HG02610 (cell line): ENCODE measurements around the gene EXD3.
"Not testable (repeated sequence)": the region's sequence is repeated elsewhere in the genome, so short reads cannot be mapped to it uniquely, and the experiment has no call there.

ENCODE experiments used
- ATAC-seq: cut with Tn5 transposase; IDR thresholded peaks from one replicate; pipeline ENCODE4 v1.9.1; 2021; ENCODE audit warnings: mild to moderate bottlenecking, moderate library complexity; ENCODE audit not compliant: unreplicated experiment

The EXD3 gene

GRCh38 chr9:137350696-137351584 is 72.0 kb downstream of the EXD3 start:
- no peak for ATAC-seq

GRCh38 chr9:137349471-137350033 is 73.4 kb downstream of the EXD3 start:
- ATAC-seq: no peak

- no peak for ATAC-seq
These were observed 74.0 kb downstream of the EXD3 start for GRCh38 chr9:137348769-137349470.

DNA sequence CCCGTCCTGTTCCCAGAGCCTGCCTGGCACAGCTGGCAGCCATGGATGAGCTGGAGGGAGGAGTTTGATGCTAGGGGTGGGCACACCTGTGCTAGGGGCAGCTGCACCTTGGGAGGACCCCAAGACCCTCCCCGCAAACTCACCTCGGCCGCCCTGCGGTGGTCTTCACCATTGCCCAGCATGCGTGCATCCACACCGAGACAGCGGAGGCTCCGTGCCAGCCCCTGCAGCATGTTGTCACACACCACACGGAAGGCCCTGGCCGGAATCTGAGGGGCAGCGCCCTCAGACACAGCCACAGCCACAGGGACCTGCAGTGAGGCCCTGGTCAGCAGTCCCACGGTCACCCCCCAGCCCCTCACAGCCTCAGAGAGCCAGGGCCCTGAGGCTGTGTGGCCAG is 75.0 kb downstream of the EXD3 start:
- ATAC-seq: no peak

DNA sequence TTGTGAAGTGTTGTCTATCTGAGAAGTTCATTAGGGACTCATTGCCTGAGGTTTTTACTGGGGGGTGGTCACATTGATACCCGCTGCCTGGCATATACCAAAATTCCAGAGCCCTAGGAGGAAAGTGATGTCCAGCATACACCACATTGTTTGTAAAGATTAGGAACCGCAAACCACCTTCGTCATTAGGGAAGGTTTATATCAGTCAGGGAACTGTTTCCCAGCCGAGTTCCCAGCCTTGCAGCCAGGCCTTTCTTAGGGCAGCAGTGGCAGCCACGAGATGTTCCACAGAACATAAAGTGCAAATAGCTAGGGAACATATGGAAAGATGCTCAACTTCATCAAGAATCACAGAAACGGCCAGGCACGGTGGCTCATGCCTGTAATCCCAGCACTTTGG is 80.5 kb downstream of the EXD3 start:
- ATAC-seq: no peak

DNA sequence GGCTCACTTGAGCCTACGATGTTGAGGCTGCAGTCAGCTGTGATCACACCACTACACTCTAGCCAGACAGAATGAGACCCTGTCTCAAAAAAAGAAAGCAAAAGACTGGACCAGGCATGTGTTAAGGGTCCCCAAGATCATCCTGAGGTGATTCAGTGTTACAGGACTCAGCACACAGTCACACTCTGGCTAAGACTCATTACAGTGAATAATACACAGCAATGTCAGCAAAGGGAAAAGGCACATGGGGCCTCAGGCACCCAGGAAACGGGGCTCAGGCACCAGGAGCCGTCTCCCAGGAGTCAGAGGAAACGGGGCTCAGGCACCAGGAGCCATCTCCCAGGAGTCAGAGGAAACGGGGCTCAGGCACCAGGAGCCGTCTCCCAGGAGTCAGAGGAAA is 81.7 kb downstream of the EXD3 start:
- no peak for ATAC-seq

GRCh38 chr9:137339908-137340462 is 83.0 kb downstream of the EXD3 start:
- ATAC-seq: not testable (repeated sequence)

DNA sequence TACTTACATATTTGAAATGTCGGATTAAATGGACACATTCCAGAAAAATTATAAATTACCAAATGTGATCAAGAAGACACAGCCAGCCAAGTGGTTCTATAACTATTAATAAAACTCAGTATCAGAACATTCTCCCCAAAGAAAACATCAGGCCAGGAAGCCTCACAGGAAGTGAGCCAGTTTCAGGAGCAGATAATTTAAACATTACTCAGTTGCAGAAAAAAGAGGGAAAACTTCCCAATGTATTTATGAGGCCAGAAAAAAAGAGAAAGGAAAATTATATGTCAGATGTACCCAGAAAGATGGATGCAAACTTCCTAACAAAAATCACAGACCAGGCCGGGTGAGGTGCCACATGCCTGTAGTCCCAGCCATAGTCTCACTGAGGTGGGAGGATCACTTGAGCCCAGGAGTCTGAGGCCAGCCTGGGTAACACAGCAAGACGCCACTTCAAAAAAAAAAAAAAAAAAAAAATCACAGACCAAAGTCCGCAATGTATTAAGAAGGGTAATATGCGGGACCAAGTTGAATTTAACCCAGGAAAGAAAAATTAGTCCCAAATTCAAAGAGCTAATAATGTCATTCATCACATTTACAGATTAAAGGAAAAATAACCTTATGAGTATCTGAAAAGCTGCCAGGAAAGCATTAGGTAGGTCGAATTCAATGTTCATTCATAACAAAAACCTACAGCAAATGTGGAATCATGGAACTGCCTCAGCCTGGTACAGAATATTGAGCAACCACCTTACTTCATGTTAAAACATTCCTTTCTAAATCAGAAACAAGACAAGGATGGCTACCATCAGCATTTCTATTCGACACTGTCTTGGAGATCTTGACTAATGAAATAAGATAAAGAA is 83.7 kb downstream of the EXD3 start:
- ATAC-seq: no peak

- ATAC-seq: no peak
These were observed 86.2 kb downstream of the EXD3 start for GRCh38 chr9:137336735-137337134.

DNA sequence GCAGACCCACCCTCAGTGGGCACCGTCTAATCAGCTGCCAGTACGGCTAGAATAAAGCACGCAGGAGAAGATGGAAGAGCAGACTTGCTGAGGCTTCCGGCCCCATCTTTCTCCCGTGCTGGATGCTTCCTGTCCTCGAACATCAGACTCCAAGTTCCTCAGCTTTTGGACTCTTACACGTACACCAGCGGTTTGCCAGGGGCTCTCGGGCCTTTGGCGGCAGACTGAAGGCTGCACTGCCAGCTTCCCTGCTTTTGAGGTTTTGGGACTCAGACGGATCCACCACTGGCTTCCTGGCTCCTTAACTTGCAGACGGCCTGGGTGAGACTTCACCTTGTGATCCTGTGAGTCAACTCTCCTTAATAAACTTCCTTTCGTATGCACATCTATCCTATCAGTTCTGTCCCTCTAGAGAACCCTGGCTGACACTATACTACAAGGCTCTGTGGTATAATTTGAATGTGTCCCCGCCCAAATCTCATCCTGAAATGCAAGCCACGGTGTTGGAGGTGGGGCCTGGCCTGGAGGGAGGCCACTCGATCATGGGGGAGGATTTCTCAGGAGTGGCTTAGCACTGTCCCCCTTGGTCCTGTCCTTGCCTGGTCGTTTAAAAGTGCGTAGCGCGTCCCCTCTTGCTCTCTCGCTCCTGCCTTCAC is 89.8 kb downstream of the EXD3 start:
- ATAC-seq: no peak

DNA sequence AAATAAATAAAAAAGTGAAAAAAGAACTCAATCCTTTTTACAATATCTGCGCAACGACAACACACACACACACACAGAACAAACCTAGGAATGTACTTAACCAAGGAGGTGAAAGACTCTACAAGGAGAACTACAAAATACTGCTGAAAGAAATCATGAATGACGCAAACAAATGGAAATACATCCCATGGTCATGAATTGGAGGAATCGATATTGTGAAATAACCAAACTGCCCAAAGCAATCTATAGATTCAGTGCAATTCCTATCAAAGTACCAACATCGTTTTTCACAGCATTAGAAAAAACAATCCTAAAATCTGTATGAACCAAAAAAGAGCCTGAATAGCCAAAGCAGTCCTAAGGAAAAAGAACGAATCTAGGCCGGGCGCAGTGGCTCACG is 91.0 kb downstream of the EXD3 start:
- no peak for ATAC-seq

DNA sequence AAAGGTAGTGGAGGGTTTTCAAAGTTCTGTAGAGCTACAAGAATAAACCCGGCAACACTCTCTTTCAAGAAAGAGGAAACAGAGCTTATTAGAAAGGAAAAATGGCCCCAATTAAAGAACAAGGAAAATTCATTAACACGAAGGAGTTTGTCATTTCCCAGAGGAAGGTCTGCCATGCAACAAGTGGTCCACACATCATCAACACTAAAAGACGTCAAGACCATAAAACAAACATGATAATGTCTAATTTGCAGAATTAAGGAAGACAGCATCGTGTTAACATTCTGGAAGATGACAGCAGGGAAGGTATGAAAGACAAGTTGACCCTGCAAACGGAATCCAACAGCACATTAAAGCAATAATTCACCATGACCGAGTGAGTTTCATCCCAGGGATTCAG is 92.3 kb downstream of the EXD3 start:
- ATAC-seq: no peak

DNA sequence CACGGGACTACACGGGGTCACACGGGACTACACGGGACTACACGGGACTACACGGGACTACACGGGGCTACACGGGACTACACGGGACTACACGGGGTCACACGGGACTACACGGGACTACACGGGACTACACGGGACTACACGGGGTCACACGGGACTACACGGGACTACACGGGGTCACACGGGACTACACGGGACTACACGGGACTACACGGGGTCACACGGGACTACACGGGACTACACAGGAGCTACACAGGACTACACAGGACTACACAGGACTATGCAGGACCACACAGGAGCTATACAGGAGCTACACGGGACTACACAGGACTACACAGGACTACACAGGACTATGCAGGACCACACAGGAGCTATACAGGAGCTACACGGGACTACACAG is 93.4 kb downstream of the EXD3 start:
- ATAC-seq: not testable (repeated sequence)

GRCh38 chr9:137327641-137328550 is 95.1 kb downstream of the EXD3 start:
- ATAC-seq: not testable (repeated sequence)

DNA sequence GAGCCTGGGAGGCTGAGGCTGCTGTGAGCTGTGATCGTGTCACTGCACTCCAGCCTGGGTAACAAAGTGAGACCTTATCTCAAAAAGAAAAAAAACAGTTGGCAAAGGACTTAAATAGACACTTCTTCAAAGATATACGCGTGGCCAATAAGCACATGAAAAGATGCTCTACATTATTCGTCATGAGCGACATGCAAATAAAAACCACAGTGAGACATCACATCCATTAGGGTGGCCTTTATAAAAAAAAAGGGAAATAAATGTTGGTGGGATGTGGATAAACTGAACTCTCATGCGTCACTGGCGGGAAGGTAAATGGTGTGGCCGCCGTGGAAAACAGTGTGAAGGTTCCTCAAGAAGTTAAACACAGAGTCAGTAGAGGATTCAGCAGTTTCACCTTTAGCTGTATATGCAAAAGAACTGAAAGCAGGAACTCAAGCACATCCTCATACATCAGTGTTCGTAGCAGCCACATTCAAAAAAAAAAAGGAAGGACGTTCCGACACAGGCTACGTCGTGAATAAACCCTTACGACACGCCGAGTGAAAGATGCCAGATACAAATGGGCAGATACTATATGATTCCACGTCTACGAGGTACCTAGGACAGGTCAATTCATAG is 96.4 kb downstream of the EXD3 start:
- ATAC-seq: no peak

DNA sequence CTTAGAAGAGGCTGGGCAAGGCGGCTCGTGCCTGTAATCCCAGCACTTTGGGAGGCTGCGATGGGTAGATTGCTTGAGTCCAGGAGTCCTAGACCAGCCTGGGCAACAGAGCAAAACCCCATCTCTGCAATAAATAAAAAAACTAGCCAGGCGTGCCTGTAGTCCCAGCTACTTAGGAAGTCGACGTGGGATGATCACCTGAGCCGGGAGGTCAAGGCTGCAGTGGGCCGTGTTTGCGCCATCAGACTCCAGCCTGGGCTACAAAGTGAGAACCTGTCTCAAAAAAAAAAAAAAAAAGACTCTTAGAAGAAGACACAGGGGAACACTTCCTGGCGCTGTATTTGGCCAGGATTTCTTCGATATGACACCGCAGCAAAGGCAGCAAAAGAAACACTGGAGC is 97.2 kb downstream of the EXD3 start:
- ATAC-seq: no peak

DNA sequence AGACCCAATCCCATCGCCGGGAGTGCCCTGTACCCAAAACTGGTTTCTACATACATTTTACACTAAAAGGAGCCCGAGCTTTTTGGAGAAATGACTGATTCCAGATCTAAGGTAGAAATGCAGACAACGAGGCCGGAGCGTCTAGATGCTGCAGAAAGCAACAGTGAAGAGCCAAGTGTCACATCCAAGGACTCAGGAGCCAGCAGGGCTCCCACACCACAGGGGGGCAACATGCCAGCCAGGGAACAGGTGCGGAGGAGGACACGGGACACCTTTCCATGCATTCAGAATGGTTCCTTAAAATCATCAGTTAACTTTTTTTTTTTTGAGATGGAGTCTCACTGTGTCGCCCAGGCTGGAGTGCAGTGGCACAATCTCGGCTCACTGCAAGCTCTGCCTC is 97.8 kb downstream of the EXD3 start:
- no peak for ATAC-seq

DNA sequence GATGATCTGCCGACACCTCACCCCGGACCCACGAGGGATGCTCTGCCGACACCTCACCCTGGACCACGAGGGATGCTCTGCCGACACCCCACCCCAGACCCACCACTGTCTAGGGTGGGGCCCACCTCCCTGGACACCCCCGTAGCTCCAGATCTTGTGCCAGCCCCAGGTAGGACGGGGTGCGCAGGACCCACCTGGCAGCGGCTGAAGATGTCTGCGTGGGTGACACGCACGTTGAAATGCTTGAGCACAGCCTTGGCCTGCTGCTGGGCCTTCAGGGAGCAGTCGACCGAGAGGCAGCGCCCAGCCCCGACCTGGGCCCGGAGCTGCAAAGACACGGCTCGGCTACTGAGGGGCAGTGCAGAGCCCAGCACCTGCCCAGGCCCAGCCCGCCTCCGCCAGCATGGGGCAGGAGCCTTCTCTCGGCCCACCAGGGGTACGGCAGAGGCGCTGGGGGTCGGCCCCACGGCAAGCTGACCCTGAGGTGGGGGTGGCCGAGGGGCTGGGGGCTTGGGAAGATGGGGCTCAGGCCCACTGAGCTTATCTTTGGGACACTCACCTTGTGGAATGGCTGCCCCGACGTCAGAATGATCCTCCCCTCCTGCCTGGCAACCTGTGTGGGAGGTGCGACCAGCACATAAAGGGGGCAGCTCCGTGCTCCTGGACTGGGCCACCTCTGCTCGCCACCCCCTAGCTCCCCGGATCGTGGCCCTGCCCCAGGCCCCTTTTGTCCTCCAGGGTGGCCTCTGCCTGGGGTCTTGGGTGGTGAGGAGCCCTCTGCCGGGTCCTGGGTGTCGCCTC is 99.2 kb downstream of the EXD3 start:
- ATAC-seq: no peak
